ENCODE results near the gene MLXIP. TPM values are rescaled to one million over a fixed set of nuclear protein-coding genes. Genes with fewer than 3 reads are reported as not detected.
A peak's percentile ranks its signal among the peaks of the same experiment; 100 is the strongest.
"Not testable (repeated sequence)": the region's sequence is repeated elsewhere in the genome, so short reads cannot be mapped to it uniquely, and the experiment has no call there.

Gene MLXIP
- total RNA-seq, 6 experiments from 2014 or later = 19.0 to 23.8 (median 21.7) TPM

GRCh38 chr12:122117979-122118378 lies 39.4 kb downstream of the MLXIP start:
- H3K36me3 Mint-ChIP-seq (ENCODE audit: low read depth) = peaks cover 3% of the 10 kb centered on the region; the same call in 1 of the 2 replicates
- H3K4me1 Mint-ChIP-seq (ENCODE audit: low read depth) = peaks cover 7% of the 10 kb centered on the region
- H3K27me3 Mint-ChIP-seq (ENCODE audit: insufficient read depth) = no peaks in the 10 kb centered on the region
- no peak overlapping the region for H3K4me3 Mint-ChIP-seq
- H3K9me3 Mint-ChIP-seq = no peaks in the 10 kb centered on the region
- H3K27ac Mint-ChIP-seq = no peak overlapping the region
- DNase-seq = no peak
- no peak for TF ChIP-seq CTCF (IDR thresholded peaks at IDR 0.05)

- H3K4me1 Mint-ChIP-seq (ENCODE audit: low read depth) = peaks cover 17% of the 10 kb centered on the region
- H3K4me3 Mint-ChIP-seq; H3K27me3 Mint-ChIP-seq (ENCODE audit: insufficient read depth); DNase-seq; H3K27ac Mint-ChIP-seq; H3K36me3 Mint-ChIP-seq (ENCODE audit: low read depth); H3K9me3 Mint-ChIP-seq: not testable (repeated sequence)
These were observed 42.8 kb downstream of the MLXIP start for GRCh38 chr12:122121341-122121740.

GRCh38 chr12:122121745-122122144 lies 43.2 kb downstream of the MLXIP start:
- no peak for DNase-seq
- H3K36me3 Mint-ChIP-seq (ENCODE audit: low read depth) = peaks cover 3% of the 10 kb centered on the region; the same call in 1 of the 2 replicates
- H3K4me1 Mint-ChIP-seq (ENCODE audit: low read depth) = peaks cover 17% of the 10 kb centered on the region
- H3K27ac Mint-ChIP-seq = peak overlapping the region; percentile 7; the same call in 1 of the 2 replicates
- no peaks in the 10 kb centered on the region for H3K9me3 Mint-ChIP-seq
- no peaks in the 10 kb centered on the region for H3K27me3 Mint-ChIP-seq (ENCODE audit: insufficient read depth)
- no peak overlapping the region for H3K4me3 Mint-ChIP-seq
- no peak for TF ChIP-seq CTCF (IDR thresholded peaks at IDR 0.05)

- H3K9me3 Mint-ChIP-seq = no peaks in the 10 kb centered on the region
- peak overlapping the region; percentile 12 for H3K27ac Mint-ChIP-seq
These were observed 44.6 kb downstream of the MLXIP start for GRCh38 chr12:122123051-122123760.

GRCh38 chr12:122123761-122124145 lies 45.2 kb downstream of the MLXIP start:
- TF ChIP-seq CTCF (IDR thresholded peaks at IDR 0.05) = no peak
- H3K36me3 Mint-ChIP-seq (ENCODE audit: low read depth) = no peaks in the 10 kb centered on the region

More at GRCh38 chr12:122123051-122123760, 44.6 kb downstream of the MLXIP start:
- TF ChIP-seq CTCF (IDR thresholded peaks at IDR 0.05) = peak; percentile 94
- Mint-ChIP-seq H3K4me3 (peak overlapping the region; percentile 43), H3K4me1 (ENCODE audit: low read depth) (peaks cover 11% of the 10 kb centered on the region), H3K27me3 (ENCODE audit: insufficient read depth) (no peaks in the 10 kb centered on the region), H3K36me3 (ENCODE audit: low read depth) (no peaks in the 10 kb centered on the region)
- peak; percentile 61 for DNase-seq

GRCh38 chr12:122124370-122124769 lies 45.8 kb downstream of the MLXIP start:
- Mint-ChIP-seq H3K27me3 (ENCODE audit: insufficient read depth) (no peaks in the 10 kb centered on the region), H3K36me3 (ENCODE audit: low read depth) (no peaks in the 10 kb centered on the region), H3K9me3 (no peaks in the 10 kb centered on the region), H3K4me1 (ENCODE audit: low read depth) (peaks cover 11% of the 10 kb centered on the region), H3K4me3 (no peak overlapping the region), H3K27ac (no peak overlapping the region)
- DNase-seq = no peak
- TF ChIP-seq CTCF (IDR thresholded peaks at IDR 0.05) = no peak

More at GRCh38 chr12:122123761-122124145, 45.2 kb downstream of the MLXIP start:
- Mint-ChIP-seq H3K27ac (peak overlapping the region; percentile 12), H3K9me3 (no peaks in the 10 kb centered on the region), H3K4me1 (ENCODE audit: low read depth) (peaks cover 11% of the 10 kb centered on the region), H3K4me3 (no peak overlapping the region; the same call in 1 of the 2 replicates), H3K27me3 (ENCODE audit: insufficient read depth) (no peaks in the 10 kb centered on the region)
- DNase-seq = no peak
